DMS53 (cell line): ENCODE measurements around the gene SELPLG.
"Not testable (repeated sequence)": the region's sequence is repeated elsewhere in the genome, so short reads cannot be mapped to it uniquely, and the experiment has no call there.

Experiments
- DNase-seq: peaks from one replicate; lab custom pipeline; 2025; lab: John Stamatoyannopoulos, UW

The SELPLG gene

GRCh38 chr12:108638141-108638827 lies 4.6 kb upstream of the SELPLG start:
- no peak for DNase-seq

- DNase-seq = no peak
Measured at GRCh38 chr12:108637222-108637971, 3.7 kb upstream of the SELPLG start.

GRCh38 chr12:108635997-108636808 lies 2.5 kb upstream of the SELPLG start:
- no peak for DNase-seq

- DNase-seq = peak; percentile 38
Measured at GRCh38 chr12:108635201-108635996, 1.7 kb upstream of the SELPLG start.

GRCh38 chr12:108634341-108634751 lies 652 bp upstream of the SELPLG start:
- DNase-seq = peak; percentile 70

- no peak for DNase-seq
Measured at GRCh38 chr12:108633081-108633533, 587 bp downstream of the SELPLG start.

GRCh38 chr12:108631261-108631660 lies 2.4 kb downstream of the SELPLG start:
- DNase-seq = not testable (repeated sequence)

GRCh38 chr12:108630481-108631207 lies 3.0 kb downstream of the SELPLG start:
- DNase-seq = no peak

- DNase-seq = peak; percentile 51
Measured at GRCh38 chr12:108629824-108630476, 3.7 kb downstream of the SELPLG start.

- no peak for DNase-seq
Measured at GRCh38 chr12:108629151-108629550, 4.5 kb downstream of the SELPLG start.

- no peak for DNase-seq
Measured at GRCh38 chr12:108627134-108627920, 6.4 kb downstream of the SELPLG start.

- no peak for DNase-seq
Measured at GRCh38 chr12:108625228-108625627, 8.5 kb downstream of the SELPLG start.

- DNase-seq = no peak
Measured at GRCh38 chr12:108623577-108623976, 10.1 kb downstream of the SELPLG start.

- peak; percentile 53 for DNase-seq
Measured at GRCh38 chr12:108622921-108623514, 10.7 kb downstream of the SELPLG start.

GRCh38 chr12:108622421-108622820 lies 11.3 kb downstream of the SELPLG start:
- peak; percentile 95 for DNase-seq

- no peak for DNase-seq
Measured at GRCh38 chr12:108621161-108621560, 12.5 kb downstream of the SELPLG start.

GRCh38 chr12:108620236-108620879 lies 13.3 kb downstream of the SELPLG start:
- DNase-seq = no peak

GRCh38 chr12:108619369-108620160 lies 14.1 kb downstream of the SELPLG start:
- no peak for DNase-seq
